HG03066 (cell line): ENCODE measurements around the gene PARD3B.
A peak's percentile ranks its signal among the peaks of the same experiment; 100 is the strongest.

Experiments used
- ATAC-seq: cut with Tn5 transposase; IDR thresholded peaks from one replicate; pipeline ENCODE4 v1.9.1; 2021; ENCODE audit warnings: low read depth; ENCODE audit not compliant: unreplicated experiment

PARD3B gene

DNA sequence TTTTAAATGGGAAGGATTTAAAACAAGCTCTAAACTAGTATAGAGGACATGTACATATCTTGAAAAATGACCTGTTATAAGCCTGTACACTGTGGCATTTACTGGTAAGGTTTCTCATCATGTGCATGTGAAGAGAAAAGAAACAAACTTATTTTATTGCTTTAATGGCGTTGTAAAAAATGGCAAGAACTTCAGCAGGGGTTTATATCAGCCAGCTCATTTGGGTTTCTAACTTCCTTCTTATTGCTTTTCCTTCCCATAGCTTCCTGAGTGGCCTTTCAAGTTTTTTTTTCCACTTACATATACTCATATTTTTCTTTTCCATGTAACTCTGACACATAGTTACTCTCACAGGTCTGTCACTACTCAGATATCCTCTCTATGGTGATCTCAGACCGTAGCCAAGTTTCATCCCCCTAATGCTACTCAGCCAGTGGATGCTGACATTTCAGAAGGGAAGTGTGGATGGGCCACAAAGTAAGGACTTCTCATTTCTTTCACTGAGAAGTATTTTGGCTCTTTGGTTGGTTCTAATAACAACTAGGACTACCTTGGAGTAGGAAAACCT, 198.2 kb downstream of the PARD3B start:
- no peak for ATAC-seq

DNA sequence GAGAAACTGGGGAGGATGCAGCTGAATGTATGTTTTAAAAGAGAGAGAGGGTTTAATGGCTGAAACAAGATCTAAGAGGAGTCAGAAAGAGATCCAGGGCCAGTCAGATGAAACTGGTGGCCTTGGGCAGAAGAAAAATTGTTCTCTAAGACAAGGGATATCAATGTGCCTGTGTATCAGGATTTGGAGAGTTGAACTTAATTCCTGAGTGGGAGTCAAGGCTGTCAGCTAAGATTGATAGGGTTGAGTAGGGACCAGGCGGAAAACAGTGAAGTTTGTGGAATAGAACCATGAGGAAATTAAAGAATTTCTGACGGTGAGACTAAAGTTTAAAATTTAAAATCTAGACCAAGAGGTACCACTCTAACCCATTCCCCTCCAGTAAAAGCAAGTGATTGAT, 199.2 kb downstream of the PARD3B start:
- ATAC-seq: no peak

- no peak for ATAC-seq
Observed at GRCh38 chr2:204748286-204748685, 203.0 kb downstream of the PARD3B start.

GRCh38 chr2:204749319-204749718, 204.0 kb downstream of the PARD3B start:
- ATAC-seq: no peak

DNA sequence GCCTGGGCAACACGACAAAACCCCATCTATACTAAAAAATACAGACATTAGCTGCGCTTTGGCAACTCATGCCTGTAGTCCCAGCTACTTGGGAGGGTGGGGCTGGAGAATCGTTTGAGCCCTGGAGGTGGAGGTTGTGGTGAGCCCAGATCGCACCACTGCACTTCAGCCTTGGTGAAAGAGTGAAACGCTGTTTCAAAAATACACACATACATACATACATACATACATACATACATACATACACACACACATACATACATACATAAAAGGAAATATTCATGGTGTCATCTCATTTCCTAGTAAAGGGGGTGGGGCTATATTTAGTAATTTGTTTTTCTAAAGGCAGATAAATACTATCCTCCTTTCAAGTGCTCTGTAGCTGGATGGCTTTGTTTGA, 205.1 kb downstream of the PARD3B start:
- ATAC-seq: no peak

DNA sequence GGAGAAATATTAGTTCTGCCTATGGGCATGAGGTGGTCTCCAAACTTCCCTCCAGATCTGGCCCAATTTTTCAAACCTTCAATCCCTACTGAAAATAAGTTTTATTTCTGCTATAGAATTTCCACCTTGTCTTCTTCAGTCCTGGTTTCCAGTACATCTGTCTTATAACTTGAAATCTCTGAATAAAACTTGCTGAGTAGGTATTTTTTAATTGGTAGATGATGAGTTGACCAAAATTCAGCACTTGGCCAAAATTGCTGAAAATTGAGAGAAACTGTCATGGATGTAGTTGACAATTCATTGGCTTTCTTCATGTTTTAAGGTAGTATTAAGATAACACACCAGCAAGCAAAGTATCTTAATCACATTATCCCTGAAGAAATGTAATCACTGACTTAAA, 206.2 kb downstream of the PARD3B start:
- ATAC-seq: no peak

- ATAC-seq: no peak
Observed at GRCh38 chr2:204753841-204754240, 208.6 kb downstream of the PARD3B start.

DNA sequence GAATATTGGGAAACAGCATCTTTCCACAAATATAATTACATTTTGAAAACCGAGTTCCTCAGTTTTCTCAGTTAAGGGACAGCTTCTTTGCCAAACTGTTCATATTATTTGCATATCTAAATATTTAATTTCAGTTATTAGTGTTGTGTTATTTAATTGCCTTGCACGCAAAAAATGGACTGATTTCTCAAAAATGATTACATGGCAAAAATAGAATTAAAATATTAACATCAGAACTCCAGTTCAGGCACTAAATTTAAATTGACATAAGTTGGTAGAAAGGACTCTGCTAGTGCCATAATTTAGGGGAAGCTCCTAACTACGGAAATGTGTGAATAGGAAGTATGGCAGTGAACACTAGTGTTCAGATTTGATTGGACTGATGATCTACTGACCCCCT, 209.6 kb downstream of the PARD3B start:
- no peak for ATAC-seq

DNA sequence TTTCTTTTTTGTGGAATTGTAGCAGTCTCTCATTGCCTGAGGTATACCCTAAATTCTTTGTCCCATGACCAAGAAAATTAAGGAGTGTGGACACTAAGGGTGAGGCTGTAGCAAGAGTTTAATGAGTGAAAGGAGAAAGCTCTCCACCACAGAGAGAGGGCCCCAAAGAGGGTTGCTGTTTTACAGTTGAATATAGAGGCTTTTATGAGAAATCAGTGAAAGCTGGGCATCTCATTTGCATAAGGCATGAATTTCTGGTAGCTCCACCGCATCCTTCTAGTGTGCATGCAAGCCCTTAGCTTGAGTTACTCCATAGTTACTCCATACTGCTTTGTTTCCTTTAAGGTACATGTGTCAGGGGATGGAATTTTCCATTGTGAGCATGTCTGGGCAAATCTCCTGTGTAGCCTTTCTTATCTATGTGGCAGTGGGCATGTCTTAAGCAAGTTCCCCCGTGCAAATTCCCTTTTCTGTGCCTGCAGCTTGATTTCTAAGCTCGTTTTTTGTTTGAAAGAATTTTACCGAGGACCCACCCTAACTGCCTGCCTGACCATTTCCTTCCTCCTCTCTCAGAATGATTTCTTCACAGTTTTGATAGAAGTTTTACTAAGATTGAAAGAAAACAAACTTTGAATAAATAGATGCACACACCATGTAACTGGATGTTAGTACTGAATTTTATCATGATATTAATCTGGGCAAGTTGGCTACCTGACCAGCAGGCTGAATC, 218.9 kb downstream of the PARD3B start:
- no peak for ATAC-seq

- ATAC-seq: no peak
Observed at GRCh38 chr2:204770735-204771134, 225.5 kb downstream of the PARD3B start.

- no peak for ATAC-seq
Observed at GRCh38 chr2:204771721-204772120, 226.4 kb downstream of the PARD3B start.

DNA sequence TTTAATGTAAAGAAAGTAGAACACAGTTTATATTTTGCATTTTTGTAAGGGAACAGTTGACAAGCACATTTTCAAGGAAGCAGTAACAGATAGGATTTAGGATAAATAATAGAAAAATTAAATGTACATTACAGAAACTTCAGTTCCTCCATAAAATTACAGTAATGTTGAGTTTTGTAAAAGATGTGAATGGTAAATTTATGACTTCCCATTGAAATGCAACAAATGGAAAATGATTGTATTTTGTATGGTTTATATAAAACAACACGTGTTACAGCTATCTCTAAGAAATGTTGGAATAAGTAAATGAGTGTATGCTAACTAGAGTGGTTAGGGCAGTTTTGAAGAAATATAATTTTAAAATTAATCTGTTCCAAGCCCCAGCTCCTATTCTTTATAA, 227.3 kb downstream of the PARD3B start:
- no peak for ATAC-seq

- ATAC-seq: no peak
Observed at GRCh38 chr2:204775766-204776165, 230.5 kb downstream of the PARD3B start.

GRCh38 chr2:204776781-204777559, 231.7 kb downstream of the PARD3B start:
- no peak for ATAC-seq

DNA sequence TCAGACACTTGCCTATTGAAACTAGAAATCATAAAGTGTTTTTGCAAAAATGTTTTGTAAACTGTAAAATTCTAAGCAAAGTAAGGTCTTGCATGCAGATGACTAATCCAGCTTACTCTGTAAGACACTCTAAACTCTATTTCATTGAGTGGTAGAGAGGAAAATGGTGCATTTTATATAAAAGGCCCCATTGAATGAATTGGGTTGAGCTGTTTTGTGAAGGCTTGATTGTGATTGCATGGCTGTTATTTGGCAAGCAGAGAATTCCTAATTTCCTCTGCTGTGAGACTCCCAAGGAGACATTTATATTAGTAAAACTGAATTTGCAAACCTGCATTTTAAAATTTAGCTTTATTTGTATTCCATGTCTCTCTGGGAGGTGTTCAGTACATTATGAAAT, 234.5 kb downstream of the PARD3B start:
- no peak for ATAC-seq

- ATAC-seq: no peak
Observed at GRCh38 chr2:204781941-204782340, 236.7 kb downstream of the PARD3B start.

GRCh38 chr2:204790076-204790475, 244.8 kb downstream of the PARD3B start:
- ATAC-seq: no peak

DNA sequence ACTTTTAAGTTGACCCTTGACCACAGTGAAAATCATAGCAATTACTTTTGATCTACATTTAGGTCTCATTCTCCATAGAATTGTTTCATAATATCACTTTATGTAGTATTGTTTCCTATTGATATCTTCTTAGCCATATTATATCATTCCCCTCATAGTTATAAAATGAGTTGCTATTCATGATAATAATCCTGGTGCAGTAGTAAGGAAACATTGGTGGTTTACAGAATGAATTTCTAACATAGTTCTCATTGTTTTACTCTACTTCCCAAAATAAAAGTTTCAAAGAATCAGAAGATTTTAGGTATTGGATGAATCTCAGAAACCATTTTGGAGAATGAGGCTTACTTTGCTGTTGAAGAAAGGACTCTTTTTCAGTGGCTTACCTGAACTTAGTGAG, 246.0 kb downstream of the PARD3B start:
- no peak for ATAC-seq

DNA sequence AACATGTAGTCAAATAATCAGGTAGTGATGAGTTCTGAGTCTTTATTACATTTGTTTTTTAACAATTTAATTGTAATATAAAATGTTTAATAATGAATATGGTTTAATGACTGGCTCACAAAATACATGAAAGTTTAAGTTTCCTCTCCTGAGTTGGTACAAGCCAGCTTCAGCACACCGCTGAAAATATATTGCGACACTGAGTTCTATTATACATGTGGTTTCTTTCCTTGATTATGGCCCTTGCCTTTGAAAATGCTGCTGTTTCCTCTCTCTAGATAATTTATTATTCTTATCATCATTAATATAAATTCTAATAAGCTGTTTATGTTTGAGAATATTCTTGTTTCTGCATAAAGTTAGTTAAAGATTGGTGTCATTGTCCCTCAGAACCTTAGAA, 249.3 kb downstream of the PARD3B start:
- no peak for ATAC-seq

DNA sequence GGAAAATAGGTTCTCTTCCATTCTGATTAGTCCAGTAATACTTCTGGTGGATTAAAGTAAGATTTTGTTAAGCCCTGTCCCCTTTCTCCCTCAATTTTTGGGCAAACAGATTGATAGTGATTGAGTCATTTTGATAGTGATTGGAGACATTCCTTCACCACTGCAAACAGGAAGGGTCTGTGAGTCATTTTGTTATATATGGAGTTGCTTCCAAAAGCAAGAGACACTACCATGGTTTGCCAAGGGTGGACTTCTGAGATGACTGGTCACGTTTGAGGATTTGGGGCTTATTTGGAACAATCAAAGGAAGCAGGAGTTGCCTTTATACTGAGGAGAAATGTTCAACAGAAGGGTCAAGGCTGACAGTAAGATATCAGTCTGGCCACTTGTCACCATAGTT, 249.9 kb downstream of the PARD3B start:
- ATAC-seq: no peak

- peak; percentile 77 for ATAC-seq
Observed at GRCh38 chr2:204796581-204796980, 251.3 kb downstream of the PARD3B start.

DNA sequence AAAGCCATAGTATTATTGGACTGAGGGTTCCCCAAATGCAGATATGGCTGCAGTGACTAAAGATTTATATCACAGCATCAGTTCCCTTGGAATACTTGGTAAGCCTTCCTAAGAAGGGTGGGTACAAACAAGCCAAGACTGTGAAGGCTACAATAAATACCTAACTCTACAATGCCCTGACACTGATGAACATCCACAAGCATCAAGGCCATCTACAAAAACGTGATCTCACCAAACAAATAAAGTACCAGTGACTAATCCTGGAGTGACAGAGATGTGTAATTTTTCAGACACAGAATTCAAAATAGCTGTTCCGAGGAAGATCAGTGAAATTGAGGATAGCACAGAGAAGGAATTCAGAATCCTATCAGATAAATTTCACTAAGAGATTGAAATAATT, 254.5 kb downstream of the PARD3B start:
- no peak for ATAC-seq
